Measurements from ENCODE around the gene BTG1.

Gene BTG1, protein sequence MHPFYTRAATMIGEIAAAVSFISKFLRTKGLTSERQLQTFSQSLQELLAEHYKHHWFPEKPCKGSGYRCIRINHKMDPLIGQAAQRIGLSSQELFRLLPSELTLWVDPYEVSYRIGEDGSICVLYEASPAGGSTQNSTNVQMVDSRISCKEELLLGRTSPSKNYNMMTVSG

DNA sequence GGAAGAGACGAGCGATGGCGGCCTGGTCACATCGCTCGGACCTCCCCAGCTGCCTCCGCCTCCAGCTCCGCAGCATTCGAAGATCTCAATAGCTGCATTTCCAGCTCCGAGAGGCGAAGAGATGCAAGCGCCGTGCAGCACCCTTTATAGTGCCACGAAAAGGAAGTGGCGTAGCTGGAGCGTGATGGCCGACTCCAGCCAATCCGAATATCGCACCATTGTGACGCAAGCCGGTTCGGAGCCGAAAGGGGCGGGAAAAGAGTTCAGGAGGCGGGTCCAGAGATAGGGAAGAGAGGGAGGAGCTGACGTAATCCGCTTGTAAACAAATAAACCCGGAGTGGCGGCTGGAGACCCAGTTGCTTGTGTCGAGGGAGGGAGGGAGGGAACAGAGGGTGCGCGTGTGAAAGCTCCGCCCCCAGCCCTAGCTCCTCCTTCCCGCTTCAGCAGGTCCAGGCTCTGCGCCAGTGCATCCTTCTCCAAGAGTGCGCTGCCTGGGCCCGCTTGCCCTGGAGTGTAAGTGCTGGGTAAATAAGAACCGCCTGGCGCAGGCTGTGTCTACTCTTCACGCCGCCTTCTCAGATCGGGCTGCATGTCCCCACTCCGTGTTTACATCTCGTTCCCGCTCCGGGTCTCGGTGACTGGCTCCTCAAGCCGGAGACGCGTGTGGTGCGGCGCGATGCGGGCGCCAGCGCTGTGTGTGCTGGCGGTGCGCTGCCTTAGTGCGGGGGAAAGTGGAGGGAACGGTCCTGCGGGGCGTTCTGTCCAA lies at the start of gene BTG1:
BTG1 (minus strand) TSS at position 116 of the 766 bp plus-strand sequence. CDS start 311 bp downstream, outside the sequence.
- peak within 1 kb of the TSS; percentile 85 for H3K4me3 ChIP-seq (ENCODE audit: low read length)
- TF ChIP-seq, protein P1, sequence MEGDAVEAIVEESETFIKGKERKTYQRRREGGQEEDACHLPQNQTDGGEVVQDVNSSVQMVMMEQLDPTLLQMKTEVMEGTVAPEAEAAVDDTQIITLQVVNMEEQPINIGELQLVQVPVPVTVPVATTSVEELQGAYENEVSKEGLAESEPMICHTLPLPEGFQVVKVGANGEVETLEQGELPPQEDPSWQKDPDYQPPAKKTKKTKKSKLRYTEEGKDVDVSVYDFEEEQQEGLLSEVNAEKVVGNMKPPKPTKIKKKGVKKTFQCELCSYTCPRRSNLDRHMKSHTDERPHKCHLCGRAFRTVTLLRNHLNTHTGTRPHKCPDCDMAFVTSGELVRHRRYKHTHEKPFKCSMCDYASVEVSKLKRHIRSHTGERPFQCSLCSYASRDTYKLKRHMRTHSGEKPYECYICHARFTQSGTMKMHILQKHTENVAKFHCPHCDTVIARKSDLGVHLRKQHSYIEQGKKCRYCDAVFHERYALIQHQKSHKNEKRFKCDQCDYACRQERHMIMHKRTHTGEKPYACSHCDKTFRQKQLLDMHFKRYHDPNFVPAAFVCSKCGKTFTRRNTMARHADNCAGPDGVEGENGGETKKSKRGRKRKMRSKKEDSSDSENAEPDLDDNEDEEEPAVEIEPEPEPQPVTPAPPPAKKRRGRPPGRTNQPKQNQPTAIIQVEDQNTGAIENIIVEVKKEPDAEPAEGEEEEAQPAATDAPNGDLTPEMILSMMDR (conservative IDR thresholded peaks at IDR 0.05; ENCODE audit: low read length) = no peak
- DNase-seq (ENCODE audit: low read depth) = peak; percentile 100

DNA sequence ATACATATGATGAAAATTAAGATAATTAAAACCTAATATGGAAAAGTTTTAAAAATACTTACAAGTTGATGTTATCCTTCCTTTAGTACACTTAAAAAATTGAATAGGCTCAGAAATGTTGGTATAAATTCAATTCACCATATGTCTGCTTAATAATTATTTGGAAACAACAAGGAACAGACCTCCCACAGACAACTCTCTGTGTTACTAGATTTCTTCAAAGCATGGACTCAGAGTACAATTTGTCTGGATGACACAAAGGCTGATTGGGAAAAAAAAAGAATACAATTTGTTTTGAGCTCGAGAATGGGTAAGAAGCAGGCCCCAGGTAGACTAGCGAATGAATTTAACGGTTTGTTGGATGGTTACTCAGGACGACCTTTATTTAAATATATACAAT lies 48.9 kb upstream of the BTG1 start:
- no peak for DNase-seq (ENCODE audit: low read depth)
- TF ChIP-seq, protein P1 (conservative IDR thresholded peaks at IDR 0.05; ENCODE audit: low read length) = no peak
- H3K4me3 ChIP-seq (ENCODE audit: low read length) = no peak overlapping the region

DNA sequence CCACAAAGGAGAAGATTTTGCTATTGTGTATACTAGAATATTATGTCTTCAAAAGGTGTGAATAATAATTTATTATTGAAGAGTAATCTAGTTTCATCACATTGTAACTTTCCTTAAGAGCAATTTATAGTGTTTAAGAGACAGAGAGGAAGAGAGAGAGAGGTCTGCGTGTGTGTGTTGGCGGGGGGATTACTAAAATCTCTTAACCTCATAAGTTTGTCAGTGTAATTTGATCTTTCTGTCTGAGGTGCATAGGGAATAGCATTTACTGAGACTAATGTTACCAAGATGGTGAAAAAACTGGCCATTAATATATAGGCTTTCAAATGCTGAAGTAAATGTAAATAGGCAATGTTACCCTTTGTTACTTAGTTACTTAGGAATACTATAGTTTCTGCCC lies 48.2 kb upstream of the BTG1 start:
- H3K4me3 ChIP-seq (ENCODE audit: low read length) = no peak overlapping the region
- no peak for DNase-seq (ENCODE audit: low read depth)
- TF ChIP-seq, protein P1 (conservative IDR thresholded peaks at IDR 0.05; ENCODE audit: low read length) = no peak

DNA sequence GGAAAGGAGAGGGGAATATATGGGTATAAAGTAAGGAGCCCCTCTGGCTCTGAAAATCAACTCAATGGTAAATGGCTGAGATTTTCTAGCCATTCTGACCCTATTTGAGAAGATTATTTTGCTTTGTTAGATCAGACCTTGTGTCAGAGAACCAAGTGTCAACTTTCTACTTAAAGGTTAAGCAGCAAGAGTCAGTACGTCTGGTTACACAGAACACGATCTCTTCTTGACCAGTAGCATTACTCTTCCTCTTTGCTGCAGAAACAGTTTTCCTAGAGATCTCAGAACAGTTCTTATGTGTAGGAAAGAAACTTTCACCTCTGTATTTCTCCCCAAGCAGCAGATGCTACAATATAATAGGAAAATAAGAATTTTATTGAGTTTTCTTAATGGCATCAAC lies 47.4 kb upstream of the BTG1 start:
- TF ChIP-seq, protein P1 (conservative IDR thresholded peaks at IDR 0.05; ENCODE audit: low read length) = no peak
- H3K4me3 ChIP-seq (ENCODE audit: low read length) = no peak overlapping the region
- no peak for DNase-seq (ENCODE audit: low read depth)

DNA sequence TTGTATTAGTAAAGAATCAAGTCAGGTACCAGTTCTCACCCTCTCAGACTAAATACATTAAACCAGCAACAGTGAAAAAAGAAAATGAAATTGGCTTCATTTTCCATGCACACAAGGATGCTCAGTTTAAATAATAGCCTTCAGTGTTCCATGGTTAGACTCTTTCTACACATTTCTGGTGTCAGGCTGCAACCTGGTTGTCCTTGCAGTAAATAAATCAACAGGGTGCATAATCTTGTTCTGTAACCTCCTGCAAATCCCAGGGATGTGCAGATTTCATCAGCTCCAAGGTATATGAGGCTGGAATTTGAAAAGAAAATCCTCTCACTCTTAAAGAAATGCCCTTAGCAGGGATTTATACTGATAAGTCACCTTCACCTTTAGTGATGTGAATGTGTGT lies 46.7 kb upstream of the BTG1 start:
- no peak for DNase-seq (ENCODE audit: low read depth)

DNA sequence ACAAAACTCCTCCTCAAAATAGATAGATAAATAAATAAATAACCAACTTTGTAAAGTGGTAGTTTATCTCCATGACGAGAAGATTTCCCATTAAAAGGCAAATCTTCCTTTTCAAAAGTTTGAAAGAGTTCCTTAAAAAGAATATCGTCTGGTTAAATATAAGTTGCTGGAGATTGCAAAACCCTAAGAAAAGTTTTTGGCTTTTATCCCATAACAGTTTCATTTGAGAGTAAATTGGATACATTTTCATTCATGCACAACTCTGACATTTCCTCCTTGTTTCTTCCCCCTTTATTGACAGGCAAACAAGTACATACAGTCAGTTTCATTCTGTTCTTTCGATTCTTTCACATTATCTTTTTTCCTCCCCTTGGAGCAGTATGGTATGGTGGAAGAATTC lies 45.4 kb upstream of the BTG1 start:
- no peak overlapping the region for H3K4me3 ChIP-seq (ENCODE audit: low read length)
- TF ChIP-seq, protein P1 (conservative IDR thresholded peaks at IDR 0.05; ENCODE audit: low read length) = no peak

More for the DNA sequence above, 46.7 kb upstream of the BTG1 start:
- H3K4me3 ChIP-seq (ENCODE audit: low read length) = no peak overlapping the region
- TF ChIP-seq, protein P1 (conservative IDR thresholded peaks at IDR 0.05; ENCODE audit: low read length) = no peak

More for the DNA sequence above, 45.4 kb upstream of the BTG1 start:
- no peak for DNase-seq (ENCODE audit: low read depth)
